ENCODE results near the gene IL17B. TPM values are rescaled to one million over a fixed set of nuclear protein-coding genes. Genes with fewer than 3 reads are reported as not detected.

IL17B gene
- total and polyA plus RNA-seq, 2 of the 13 experiments (the other 11 are each of a cell fraction or from before 2014, with no cell fraction given) = 0.29 to 2.6 TPM

- Histone ChIP-seq H3K27me3 (ENCODE audit: control insufficient read depth in 1 of 2, insufficient read depth in 2 of 2, low read length in 2 of 2) (0 out of 5 replicates have a peak, but pooled peaks cover 0 to 1% of the 10 kb centered on the region in 2 experiments), H3K27ac (ENCODE audit: extremely low read length, insufficient read depth, low read length) (no peak overlapping the region), H3K9ac (ENCODE audit: insufficient read depth, low read depth, low read length) (no peak overlapping the region), H3K4me3 (replicated peaks in 1 of 3; ENCODE audit: insufficient read depth in 1 of 3, low read depth in 2 of 3, low read length in 3 of 3) (no peak overlapping the region), H3K4me2 (ENCODE audit: low read depth, low read length) (no peak overlapping the region), H3K79me2 (ENCODE audit: insufficient read depth, low read length) (no peaks in the 10 kb centered on the region), H2AFZ (ENCODE audit: low read length) (no peak overlapping the region), H3K9me3 (ENCODE audit: low read length) (no peaks in the 10 kb centered on the region), H4K20me1 (ENCODE audit: insufficient read depth, low read length) (no peaks in the 10 kb centered on the region), H3K36me3 (replicated peaks in 1 of 2; ENCODE audit: control insufficient read depth in 1 of 2, insufficient read depth in 2 of 2, low read length in 2 of 2) (no peaks in the 10 kb centered on the region), H3K4me1 (ENCODE audit: insufficient read depth, low read length) (peaks cover 54% of the 10 kb centered on the region)
- ChIA-PET CTCF (ENCODE audit: low intra/inter-chr PET ratio, low total read pairs) (no interaction called here), POLR2A (interaction anchor here (1.5 to 6.7 kb wide), 2 partner anchors 9 to 18 kb away, joined by 3 to 93 read pairs; partner anchors contain the start of gene GRPEL2)
- in situ Hi-C loops (cut with HindIII; ENCODE audit: extremely low pct_ligation_motif_present, low pct_unique_long_range_greater_than_20kb) = no loop called here
- ATAC-seq (no peak), FAIRE-seq (no peak), DNase-seq (ENCODE audit: low spot score) (no peak)
- BruUV-seq (replicated peaks) = no TSS peak
- no peak for TF ChIP-seq TBX2 (CRISPR knock-in tag; IDR thresholded peaks at IDR 0.05; ENCODE audit: borderline replicate concordance)
- no peak for TF ChIP-seq MLX (CRISPR knock-in tag; IDR thresholded peaks at IDR 0.05)
- no peak for TF ChIP-seq TBX3 (IDR thresholded peaks at IDR 0.05; ENCODE audit: borderline replicate concordance)
- TF ChIP-seq FOXM1 (CRISPR knock-in tag; IDR thresholded peaks at IDR 0.05) = no peak
- no peak for TF ChIP-seq HDAC6 (IDR thresholded peaks at IDR 0.05; ENCODE audit: low read depth, low read length)
- no peak for TF ChIP-seq KMT2B (CRISPR knock-in tag; IDR thresholded peaks at IDR 0.05)
- TF ChIP-seq NBN (conservative IDR thresholded peaks at IDR 0.05) = no peak
- TF ChIP-seq SALL1 (CRISPR knock-in tag; IDR thresholded peaks at IDR 0.05) = no peak
- no peak for TF ChIP-seq GATAD1 (CRISPR knock-in tag; IDR thresholded peaks at IDR 0.05)
- no peak for TF ChIP-seq ZNF747 (CRISPR knock-in tag; IDR thresholded peaks at IDR 0.05; ENCODE audit: borderline replicate concordance)
- no peak for TF ChIP-seq SMARCE1 (IDR thresholded peaks at IDR 0.05; ENCODE audit: borderline replicate concordance)
- no peak for TF ChIP-seq ZBTB26 (CRISPR knock-in tag; IDR thresholded peaks at IDR 0.05; ENCODE audit: borderline replicate concordance)
- WGBS (ENCODE audit: low lambda C conversion rate) = 95% methylated on average over 5 of the region's 5 CpGs
- intact Hi-C loops (cut with micrococcal nuclease; ENCODE audit: unreplicated experiment) = no loop called here
Observed at GRCh38 chr5:149325894-149326293, 53.2 kb downstream of the IL17B start.
